ENCODE data around the gene MED16.
"Not testable (repeated sequence)": the region's sequence is repeated elsewhere in the genome, so short reads cannot be mapped to it uniquely, and the experiment has no call there.

Gene MED16

DNA sequence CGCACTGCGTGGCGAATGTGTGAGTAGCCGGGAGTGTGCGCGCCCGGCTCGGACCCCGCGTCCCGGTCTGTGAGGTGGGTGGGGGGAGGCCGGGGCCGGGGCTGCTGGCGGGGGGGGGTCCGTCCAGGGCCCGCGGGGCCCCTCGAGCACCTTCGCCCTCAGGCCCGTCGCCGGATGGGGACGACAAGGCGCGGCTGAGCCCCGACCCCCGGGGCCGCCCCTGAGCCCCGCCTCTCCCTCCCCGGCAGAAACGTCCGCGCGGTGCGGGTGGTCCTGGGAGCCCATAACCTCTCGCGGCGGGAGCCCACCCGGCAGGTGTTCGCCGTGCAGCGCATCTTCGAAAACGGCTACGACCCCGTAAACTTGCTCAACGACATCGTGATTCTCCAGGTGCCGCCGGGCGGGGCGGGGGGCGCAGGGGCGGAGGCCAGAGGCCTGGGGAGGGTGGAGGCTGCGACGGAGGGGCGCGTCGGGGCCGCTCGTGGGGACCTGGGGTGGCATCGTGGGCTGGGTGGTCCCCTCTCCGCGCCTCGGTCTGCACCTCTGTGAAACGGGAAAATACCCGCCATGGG lies 39.9 kb downstream of the MED16 start:
- DNase-seq, result no peak

DNA sequence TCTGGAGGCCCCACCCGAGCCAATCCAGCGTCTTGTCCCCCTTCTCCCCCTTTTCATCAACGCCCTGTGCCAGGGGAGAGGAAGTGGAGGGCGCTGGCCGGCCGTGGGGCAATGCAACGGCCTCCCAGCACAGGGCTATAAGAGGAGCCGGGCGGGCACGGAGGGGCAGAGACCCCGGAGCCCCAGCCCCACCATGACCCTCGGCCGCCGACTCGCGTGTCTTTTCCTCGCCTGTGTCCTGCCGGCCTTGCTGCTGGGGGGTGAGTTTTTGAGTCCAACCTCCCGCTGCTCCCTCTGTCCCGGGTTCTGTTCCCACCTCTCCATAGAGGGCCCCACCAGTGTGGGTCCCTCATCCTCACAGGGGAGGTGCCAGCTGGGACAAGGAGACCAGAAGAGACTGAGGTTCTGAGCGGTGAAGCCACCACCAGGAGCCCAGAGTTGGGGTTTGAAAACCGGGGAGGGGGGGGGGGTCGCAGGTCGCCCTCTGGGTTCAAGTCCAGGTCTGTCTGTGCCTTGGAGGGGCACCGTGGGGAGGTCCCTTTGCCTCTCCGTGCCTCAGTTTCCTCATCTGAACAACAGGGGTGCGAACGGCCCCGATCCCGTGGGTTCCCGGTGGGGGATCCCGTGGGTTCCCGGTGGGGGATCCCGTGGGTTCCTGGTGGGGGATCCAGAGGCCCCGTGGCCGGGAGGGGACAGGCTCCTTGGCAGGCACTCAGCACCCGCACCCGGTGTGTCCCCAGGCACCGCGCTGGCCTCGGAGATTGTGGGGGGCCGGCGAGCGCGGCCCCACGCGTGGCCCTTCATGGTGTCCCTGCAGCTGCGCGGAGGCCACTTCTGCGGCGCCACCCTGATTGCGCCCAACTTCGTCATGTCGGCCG lies 40.6 kb downstream of the MED16 start, which contains the start of gene ELANE:
Gene ELANE, plus strand, starts transcription at position 168 of the 878 bp plus-strand sequence. Its CDS starts 26 bp downstream, at position 194.
- no peak for DNase-seq

DNA sequence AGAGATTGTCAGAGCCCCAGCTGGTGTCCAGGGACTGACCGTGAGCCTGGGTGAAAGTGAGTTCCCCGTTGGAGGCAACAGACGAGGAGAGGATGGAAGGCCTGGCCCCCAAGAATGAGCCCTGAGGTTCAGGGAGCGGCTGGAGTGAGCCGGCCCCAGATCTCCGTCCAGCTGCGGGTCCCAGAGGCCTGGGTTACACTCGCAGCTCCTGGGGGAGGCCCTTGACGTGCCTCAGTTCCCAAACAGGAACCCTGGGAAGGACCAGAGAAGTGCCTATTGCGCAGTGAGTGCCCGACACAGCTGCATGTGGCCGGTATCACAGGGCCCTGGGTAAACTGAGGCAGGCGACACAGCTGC lies 42.0 kb downstream of the MED16 start:
- DNase-seq, result no peak

DNA sequence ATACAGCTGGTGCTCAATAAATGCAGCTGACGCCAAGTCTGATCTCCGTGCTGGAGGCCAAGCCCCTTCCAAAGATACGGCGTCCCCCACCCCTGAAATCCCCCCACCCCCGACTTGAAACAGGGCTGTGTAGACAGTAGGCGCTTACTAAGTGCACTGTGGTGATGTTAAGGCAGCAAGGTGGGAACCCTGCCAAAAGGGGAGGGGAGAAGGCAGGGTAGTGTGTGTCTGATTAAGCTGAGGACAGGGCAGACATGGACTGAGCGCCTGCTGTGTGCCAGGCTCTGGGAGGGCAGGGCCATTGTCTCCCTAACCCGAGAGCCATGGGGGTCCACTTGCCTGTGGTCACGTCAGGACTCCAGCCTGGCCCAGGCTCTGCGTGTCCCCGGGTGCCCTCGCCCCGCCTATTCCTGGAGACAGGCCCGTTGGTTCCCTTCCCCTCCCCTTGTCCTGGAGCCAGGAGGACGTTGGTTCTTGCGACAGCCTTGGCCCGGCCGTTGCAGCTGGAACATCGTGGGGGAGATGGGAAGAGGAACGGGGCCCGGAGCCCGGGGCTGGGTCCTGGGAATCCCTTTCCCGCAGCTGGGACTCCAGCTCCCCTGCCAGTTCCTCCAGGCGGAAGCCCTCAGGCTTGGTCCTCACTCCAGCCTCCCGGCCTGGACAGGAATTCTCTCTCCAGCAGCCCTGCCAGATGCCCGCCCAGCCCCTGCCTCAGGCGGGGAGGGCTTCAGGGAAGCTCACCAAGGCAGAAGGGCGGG lies 42.6 kb downstream of the MED16 start:
- DNase-seq, result no peak

DNA sequence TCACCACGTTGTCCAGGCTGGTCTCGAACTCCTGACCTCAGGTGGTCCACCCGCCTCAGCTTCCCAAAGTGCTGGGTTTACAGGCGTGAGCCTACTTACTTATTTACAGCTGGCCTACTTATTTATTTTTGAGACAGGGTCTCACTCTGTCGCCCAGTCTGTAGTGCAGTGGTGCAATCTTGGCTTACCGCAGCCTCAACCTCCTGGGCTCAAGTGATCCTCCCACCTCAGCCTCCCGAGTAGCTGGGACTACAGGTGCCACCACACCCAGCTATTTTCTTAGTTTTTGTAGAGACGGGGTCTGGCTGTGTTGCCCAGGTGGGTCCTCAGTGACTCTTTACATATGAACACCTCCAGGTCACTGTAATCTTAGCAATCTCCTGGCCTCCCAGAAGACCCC lies 43.8 kb downstream of the MED16 start:
- DNase-seq, result not testable (repeated sequence)

DNA sequence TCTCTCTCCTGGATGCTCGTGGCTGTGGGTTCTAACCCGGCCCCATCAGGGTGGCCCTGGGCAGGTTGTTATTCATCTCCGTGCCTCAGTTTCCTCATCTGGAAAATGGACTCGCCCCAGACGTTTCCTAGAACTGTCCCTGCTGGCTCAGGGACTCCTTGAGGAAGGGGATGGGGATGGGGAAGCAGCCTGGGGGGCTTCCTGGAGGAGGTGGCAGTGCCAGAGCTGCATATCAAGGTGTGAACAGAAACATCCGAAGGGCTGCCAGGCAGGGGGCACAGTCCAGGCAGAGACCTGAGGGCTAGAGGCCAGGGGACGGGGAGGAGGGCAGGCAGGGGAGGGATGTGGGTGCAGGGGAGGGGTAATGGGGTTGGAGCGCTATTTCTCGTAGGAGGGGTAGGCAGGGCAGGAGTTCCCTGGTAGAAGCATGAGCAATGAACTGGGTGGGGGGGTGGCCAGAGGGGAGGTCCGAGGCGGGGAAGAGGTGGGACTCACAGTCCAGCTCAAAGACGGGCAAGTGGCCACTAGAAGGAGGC lies 44.5 kb downstream of the MED16 start:
- no peak for DNase-seq

DNA sequence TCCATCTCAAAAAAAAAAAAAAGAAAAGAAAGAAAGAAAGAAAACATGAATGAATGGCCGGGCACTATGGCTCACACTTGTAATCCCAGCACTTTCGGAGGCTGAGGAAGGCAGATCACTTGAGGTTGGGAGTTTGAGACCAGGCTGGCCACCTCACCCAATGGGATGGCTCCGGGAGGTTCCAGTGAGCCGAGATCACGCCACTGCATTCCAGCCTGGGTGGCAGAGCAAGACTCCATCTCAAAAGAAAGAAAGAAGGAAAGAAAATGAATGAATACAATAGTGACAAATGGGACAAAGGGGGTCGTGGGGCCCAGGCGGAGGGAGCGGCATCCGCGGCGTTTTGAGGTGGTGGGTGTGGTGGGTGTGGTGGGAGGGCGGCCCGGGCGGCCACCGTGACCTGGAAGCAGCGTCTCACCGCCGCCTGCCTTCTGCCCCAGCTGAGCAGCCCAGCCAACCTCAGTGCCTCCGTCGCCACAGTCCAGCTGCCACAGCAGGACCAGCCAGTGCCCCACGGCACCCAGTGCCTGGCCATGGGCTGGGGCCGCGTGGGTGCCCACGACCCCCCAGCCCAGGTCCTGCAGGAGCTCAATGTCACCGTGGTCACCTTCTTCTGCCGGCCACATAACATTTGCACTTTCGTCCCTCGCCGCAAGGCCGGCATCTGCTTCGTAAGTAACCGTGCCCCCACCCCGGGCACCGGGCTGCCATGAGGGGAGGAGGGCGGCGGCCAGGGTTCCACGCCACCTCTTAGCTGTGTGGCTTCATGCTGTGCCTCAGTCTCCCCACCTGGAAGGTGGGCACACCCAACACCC lies 47.1 kb downstream of the MED16 start:
- no peak for DNase-seq

DNA sequence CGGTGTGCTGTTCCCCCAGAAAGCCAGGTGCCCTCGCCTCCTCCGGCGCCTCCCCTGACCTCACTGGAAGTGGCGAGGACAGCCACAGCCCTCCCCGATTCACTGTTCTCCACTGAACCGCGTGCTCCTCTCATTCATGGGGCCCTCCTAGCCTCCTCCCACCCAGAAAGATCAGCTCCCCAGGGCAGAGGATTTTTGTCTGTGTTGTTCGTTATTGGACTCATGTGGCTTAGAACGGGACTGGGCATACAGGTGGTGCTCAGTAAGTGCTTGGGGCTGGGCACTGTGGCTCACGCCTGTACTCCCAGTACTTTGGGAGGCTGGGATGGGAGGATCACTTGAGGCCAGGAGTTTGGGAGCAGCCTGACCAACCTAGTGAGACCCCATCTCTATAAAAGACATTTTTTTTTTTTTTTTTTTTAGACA lies 48.4 kb downstream of the MED16 start:
- DNase-seq, result no peak

DNA sequence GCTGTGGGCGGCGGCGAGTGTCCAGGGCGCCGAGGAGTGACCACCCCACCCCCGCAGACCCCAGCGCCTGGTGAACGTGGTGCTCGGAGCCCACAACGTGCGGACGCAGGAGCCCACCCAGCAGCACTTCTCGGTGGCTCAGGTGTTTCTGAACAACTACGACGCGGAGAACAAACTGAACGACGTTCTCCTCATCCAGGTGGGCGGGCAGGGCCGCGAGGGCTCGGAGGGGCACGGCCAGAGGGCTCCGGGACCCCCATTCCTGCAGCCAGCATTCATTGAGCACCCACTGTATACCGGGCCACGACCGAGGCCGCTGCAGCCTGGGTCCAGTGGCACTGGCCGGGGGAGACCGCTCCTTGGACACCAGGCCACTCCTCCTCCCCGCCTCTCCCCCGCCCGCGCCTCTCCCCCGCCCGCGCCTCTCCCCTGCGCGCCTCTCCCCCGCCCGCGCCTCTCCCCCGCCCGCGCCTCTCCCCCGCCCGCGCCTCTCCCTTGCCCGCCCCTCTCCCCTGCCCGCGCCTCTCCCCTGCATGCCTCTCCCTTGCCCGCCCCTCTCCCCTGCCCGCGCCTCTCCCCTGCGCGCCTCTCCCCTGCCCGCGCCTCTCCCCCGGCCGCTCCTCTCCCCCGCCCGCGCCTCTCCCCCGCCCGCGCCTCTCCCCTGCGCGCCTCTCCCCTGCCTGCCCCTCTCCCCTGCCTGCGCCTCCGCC lies 49.0 kb downstream of the MED16 start:
- DNase-seq, result no peak

DNA sequence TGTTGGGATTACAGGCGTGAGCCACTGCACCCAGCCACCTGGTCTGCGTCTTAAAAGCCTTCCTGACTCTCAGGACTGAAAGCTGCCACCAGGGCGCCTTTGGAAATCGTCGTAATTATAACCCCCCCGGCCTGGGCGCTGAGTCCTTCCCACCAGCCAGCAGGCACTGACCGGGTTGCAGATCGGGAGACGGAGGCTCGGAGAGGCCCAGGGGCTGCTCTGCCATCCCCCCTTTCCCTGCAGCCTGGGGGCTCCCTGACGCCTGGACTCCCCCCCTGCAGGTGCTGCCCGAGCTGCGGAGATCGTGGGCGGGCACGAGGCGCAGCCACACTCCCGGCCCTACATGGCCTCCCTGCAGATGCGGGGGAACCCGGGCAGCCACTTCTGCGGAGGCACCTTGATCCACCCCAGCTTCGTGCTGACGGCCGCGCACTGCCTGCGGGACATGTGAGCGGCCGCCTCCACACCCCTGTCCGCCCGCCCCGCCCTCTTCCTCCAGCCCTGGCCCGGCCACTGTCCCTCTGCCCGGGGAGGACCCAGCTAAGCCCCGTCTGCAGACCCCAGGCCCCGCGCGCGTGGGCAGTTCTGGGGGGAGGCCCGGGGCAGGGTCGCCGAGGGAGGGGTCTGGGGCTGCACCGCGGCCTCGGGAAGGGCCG lies 49.7 kb downstream of the MED16 start:
- no peak for DNase-seq

DNA sequence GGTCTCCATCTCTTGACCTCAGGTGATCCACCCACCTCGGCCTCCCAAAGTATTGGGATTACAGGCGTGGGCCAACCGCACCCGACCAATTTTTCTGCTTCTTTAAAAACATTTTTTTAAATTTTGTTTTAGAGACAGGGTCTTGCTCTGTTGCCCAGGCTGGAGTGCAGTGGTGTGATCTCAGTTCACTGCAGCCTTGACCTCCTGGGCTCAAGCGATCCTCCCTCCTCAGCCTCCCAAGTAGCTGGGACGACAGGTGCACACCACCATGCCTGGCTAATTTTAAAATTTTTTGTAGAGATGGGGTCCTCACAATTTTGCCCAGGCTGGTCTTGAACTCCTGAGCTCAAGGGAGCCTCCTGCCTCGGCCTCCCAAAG lies 50.2 kb downstream of the MED16 start:
- DNase-seq, result not testable (repeated sequence)

DNA sequence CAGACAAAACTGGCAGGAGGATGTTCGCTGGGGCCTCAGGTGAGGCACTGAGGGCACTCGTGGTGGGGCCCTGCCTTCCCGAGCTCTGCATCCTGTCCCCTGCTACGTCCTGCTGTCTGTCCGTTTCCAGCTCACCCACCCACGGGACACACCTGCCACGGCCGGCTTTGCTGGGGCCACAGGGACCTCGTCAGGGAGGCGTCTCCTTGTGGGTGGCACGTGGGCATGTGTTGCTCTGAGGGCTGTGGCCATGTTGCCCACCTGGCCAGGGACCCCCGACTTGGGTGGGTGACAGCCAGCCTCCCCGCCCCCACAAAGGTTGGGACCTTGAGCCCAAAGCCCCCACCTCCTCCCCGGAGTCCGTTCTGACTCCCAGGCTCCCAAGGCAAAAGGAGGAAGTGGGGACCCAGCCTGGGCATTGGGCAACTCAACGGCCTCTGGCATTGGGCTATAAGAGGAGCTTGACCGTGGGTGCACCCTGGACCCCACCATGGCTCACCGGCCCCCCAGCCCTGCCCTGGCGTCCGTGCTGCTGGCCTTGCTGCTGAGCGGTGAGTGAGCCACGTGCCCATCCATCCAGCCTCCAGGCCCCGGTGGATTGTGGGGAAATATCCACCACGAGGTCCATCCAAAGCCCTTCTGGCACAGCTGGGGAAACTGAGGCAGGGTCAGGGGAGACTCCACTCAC lies 52.3 kb downstream of the MED16 start, which contains the start of gene PRTN3:
Gene PRTN3, plus strand, starts transcription at position 481 of the 688 bp plus-strand sequence. Its CDS starts 10 bp downstream, at position 491.
- no peak for DNase-seq

DNA sequence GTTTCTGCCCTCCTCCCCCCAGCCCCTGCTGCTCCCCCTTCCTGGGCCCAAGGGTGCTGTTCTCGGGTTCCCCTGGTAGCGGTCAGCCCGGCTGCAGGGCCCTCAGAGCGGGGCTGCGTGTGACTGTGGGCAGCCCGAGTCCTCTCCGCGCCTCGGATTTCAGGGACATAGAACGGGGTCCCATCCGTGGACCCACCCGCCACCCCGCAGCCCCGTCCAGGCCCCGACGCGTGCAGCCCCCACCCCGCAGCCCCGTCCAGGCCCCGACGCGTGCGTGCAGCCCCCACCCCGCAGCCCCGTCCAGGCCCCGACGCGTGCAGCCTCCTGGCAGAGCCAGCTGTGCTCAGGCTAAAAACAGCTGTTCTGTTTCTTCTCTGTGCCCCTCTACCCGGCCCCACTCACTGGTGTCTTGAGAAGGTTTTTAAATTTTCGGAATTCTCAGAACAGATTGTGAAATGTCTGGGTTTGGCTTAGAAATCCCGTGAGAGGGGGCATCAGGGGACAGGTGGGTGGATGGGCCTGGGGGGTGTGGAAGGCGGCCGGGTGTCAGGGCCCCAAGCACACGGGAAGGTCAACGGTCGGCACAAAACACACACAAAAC lies 57.7 kb downstream of the MED16 start:
- DNase-seq, result no peak

DNA sequence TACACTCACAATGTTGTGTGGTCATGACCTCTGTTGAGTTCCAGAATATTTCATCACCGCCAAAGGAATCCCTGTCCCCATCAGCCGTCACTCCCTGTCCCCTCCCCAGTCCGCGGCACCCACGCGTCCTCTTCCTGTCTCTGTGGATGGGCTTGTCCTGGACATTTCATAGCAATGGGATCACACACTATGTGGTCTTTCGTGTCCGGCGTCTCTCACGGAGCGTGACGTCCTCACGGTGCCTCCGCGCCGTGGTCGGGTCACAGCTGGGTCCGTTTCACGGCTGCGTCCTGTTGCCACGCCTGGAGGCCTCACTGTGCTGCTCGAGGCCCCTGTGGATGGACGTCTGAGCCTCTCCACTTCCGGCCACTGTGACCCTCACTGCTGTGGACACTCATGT lies 58.8 kb downstream of the MED16 start:
- DNase-seq, result no peak

DNA sequence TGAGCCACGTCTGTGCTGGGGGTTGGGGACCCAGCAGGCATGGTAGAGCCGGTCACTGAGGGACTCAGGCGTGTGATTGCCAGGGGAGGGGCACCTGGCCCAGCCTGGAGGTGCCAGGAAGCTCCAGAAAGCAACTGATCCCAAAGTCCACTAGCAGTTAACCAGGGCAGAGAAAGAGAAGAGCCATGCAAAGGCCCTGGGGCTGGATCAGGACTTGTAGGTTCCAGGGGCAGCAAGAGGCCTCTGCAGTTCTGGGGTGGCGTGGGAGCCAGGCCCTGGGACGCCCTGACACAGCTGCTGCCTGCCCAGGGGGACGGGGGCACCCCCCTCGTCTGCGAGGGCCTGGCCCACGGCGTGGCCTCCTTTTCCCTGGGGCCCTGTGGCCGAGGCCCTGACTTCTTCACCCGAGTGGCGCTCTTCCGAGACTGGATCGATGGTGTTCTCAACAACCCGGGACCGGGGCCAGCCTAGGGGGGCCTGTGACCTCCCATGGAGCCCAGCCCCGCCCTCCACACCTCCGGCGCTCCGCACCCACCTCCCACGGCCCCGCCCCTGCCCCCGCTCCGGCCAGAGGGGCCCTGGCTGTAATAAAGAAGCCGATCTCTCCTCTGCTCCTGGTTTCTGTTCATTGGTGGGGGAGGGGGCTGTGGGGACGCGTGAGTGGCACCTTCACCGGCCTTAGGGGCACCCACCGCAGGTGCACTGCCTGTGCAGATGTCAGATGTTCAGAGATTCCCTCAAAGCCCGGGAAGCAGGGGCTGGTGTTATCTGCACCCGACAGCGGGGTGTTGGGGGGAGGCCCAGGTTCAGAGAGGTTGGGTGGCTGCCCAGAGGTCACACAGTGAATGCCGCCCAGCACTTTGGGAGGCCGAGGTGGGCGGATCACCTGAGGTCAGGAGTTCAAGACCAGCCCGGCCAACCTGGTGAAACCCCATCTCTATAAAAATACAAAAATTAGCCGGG lies 61.3 kb downstream of the MED16 start:
- DNase-seq, result no peak

DNA sequence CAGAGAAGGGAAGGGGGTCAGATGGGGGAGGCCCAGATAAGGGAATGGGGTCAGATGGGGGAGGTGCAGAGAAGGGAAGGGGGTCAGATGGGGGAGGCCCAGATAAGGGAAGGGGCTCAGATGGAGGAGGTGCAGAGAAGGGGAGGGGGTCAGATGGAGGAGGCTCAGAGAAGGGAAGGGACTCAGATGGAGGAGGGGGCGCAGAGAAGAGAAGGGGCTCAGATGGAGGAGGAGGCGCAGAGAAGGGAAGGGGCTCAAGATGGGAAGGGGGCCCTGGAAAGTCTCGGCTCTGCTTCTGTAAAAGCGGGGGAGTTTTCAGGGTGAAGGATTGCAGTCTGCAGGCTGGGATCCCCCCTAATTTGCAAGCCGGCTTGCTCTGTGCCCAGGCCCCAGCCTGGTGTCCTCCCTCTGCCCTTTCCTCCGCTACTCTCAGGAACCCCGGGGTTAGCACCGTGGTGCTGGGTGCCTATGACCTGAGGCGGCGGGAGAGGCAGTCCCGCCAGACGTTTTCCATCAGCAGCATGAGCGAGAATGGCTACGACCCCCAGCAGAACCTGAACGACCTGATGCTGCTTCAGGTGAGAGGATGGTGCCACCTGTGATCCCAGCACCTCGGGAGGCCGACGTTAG lies 63.7 kb downstream of the MED16 start:
- DNase-seq, result no peak

DNA sequence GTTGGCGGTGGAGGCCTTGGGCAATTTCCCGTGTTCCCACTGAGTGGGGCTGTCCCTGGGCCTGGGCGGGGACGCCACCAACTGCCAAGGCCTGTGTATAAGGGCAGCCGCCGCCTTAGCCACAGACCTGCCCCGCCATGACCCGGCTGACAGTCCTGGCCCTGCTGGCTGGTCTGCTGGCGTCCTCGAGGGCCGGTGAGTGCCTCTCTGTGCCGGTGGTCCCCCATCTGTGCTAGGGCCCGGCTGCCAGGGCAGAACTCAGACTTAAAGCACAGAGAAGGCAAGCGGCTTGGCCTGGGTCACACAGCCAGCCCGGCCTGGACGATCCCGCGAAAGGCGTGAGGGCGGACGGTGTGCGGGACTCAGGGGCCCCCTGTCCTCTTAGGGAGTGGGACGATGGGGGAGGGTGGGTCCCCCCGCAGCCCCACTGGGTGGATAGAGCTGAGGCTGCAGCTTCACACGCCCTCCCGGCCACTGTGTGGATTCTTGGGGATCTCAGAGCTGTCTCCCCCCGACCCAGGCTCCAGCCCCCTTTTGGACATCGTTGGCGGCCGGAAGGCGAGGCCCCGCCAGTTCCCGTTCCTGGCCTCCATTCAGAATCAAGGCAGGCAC lies 65.2 kb downstream of the MED16 start, which contains the start of gene AZU1:
Gene AZU1, plus strand, starts transcription at position 128 of the 612 bp plus-strand sequence. Its CDS starts 10 bp downstream, at position 138.
- no peak for DNase-seq

DNA sequence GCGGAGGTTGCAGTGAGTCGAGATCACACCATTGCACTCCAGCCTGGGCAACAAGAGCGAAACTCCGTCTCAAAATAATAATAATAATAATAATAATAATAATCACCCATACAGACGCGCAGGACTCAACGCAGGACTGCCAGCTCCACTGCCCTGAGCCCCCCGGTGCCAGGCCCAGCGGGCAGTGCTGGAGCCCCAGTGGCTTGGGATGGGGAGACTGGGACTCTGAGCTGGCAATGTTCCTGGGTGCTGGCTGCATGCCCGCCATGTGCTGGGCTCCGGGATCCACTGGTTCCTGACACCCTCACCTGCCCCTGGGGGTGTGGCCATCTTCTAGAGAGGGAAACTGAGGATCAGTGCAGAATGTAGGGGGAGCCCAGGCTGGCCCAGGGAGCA lies 65.7 kb downstream of the MED16 start:
- DNase-seq, result no peak

Measured in effector CD4-positive, alpha-beta T cell (primary cell).